ENCODE data around the gene KLHL8.

DNA sequence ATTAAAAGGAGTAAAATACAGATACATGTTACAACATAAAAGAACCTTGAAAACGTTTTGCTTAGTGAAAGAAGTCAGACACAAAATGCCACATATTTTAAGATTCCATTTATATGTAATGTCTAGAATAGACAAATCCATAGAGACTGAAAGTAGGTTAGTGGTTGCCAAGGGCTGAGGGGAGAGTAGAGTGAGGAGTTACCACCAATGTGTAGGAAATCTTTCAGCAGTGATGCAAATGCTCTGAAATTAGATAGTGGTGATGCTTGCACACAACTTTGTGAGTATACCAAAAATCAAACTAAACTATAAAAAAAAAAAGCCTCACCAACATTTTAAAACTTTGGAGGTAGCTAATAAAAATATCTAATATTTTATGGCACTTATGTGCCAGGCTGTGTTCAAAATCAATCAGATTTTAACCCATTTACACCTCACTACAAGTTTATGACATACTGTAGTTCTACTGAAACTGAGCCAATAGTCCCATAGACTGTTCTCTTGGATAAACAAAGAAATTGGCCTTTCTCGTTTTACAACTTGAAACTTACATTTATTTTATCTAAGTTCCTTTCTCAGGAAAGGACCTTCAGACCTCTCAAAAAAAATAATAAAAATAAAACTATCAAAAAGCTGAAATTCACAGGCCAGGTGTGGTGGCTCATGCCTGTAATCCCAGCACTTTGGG is 29.1 kb upstream of the KLHL8 start:
- TF ChIP-seq POLR2AphosphoS5 (IDR thresholded peaks at IDR 0.05; ENCODE audit: low read depth, low read length) = no peak
- no peak for TF ChIP-seq PAX5 (IDR thresholded peaks at IDR 0.05; ENCODE audit: insufficient read depth, low read length, severe bottlenecking)
- TF ChIP-seq POLR2A (IDR thresholded peaks at IDR 0.05; ENCODE audit: low read depth, low read length) = no peak
- TF ChIP-seq TAF1 (IDR thresholded peaks at IDR 0.05; ENCODE audit: low read depth, low read length) = no peak
- TF ChIP-seq POU2F2 (IDR thresholded peaks at IDR 0.05; ENCODE audit: low read depth, low read length) = no peak
- TF ChIP-seq SPI1 (IDR thresholded peaks at IDR 0.05; ENCODE audit: low read depth, low read length) = no peak

Data from GM12891 (cell line).